Measurements from ENCODE around the gene SNAI3. TPM values are rescaled to one million over a fixed set of nuclear protein-coding genes. Genes with fewer than 3 reads are reported as not detected.

The SNAI3 gene
- total RNA-seq, 2 donors from 2014 or later = 8.4 to 10.5 TPM

DNA sequence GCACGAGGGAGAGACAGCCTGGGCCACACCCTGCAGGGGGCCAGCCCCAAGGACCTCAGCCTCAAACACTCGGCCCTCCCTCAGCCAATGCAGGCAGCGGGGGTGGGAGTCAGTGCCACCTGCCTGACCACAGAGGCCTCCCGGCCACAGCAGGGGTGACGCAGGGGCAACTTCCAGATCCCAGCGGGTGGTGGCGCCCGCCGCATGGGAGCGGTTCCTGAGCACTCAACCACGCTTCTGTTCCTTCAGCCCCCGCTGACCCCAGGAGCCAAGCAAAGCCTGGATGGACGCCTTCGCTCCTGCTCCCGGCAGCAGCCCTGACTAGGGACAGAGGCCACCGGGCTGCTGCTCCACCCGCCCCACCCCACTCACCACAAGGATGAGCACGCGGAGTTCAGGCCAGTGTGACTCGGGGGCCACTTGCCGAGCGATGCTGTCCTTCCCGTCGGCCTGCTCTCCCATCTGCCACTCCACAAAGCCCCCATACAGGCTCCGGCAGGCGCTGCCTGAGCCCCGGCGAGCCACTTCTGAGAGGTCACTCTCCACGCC lies 30.5 kb downstream of the SNAI3 start:
- Mint-ChIP-seq H3K36me3 (ENCODE audit: insufficient read depth in 2 of 2) (peaks cover 2 to 4% of the 10 kb centered on the region in 2 donors), H3K4me1 (ENCODE audit: low read depth) (peaks cover 7% of the 10 kb centered on the region), H3K9me3 (no peaks in the 10 kb centered on the region), H3K27me3 (ENCODE audit: low read depth) (no peaks in the 10 kb centered on the region), H3K4me3 (no peak overlapping the region), H3K27ac (no peak overlapping the region)
- DNase-seq (no peak), ATAC-seq (replicated peaks in 1 of 2) (no peak)

DNA sequence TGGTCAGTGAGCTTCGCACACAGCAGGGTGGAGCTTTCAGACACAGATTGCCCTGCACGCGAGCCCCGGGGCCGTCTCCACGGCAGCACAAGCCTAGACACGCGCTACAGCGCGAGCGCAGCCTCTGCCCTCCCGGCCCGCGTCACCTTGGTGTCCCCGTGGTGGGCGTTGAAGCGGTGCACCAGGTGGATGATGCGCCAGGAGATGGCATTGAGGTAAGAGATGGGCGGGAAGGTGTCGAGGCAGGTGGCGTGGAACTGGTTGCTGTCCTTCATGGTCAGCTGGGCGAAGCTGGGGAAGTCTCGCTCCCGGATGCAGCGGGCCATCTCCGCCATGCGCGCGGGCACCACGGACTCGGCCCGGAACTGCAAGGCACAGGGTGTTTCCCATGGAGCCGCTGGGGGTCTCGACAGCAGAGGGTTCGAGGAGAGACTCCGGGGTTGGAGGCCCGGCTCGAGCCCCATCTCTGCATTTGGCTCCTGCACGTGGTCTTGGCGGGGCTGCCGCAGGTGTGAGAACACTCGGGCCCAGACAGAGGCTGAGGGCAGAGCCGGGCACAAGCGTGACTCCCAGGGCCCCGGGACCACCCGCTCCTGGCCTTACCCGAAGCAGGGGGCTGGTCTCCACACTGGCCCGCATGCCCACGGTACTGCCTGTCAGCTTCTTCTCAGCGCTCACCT lies 31.1 kb downstream of the SNAI3 start:
- no peak overlapping the region for H3K4me3 Mint-ChIP-seq
- no peaks in the 10 kb centered on the region for H3K9me3 Mint-ChIP-seq
- H3K27me3 Mint-ChIP-seq (ENCODE audit: low read depth) = no peaks in the 10 kb centered on the region
- no peak for DNase-seq
- H3K4me1 Mint-ChIP-seq (ENCODE audit: low read depth) = peaks cover 7% of the 10 kb centered on the region
- no peak for ATAC-seq (replicated peaks in 1 of 2)
- H3K27ac Mint-ChIP-seq = no peak overlapping the region
- peaks cover 3 to 4% of the 10 kb centered on the region in 2 donors for H3K36me3 Mint-ChIP-seq (ENCODE audit: insufficient read depth in 2 of 2)

DNA sequence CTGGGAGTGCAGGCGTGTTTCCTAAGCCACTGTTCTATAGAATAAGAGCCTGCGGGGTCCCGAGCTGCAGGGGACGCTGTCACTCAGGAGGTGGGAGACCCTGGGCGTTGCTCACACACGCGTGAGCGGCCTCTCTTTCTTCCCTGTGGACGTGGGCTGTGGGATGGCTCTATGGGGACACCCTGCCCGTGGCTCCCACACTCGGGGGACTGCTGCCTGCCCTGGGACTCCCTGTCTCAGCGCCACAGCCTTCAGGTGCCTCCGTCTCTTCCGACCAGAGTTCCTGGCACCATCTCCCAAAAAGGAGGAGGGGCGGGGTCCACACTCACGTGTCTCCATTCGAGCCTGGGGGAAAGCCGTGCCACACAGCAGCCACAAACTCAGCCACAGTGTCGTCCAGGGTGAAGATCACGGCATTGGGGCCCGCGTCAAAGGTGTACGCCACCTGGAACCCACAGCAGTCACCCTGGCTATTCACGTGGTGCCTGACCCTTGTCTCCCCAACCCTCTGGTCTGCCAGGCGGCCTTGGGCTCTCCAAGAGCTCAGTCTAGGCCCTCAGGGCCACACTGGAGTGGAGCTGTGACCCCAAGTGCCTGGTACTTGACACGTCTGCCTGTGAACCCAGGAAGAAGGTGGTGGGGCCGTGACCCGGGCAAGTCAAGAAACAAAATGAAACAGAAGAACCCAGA lies 31.8 kb downstream of the SNAI3 start:
- no peak for ATAC-seq (replicated peaks in 1 of 2)
- no peaks in the 10 kb centered on the region for H3K9me3 Mint-ChIP-seq

DNA sequence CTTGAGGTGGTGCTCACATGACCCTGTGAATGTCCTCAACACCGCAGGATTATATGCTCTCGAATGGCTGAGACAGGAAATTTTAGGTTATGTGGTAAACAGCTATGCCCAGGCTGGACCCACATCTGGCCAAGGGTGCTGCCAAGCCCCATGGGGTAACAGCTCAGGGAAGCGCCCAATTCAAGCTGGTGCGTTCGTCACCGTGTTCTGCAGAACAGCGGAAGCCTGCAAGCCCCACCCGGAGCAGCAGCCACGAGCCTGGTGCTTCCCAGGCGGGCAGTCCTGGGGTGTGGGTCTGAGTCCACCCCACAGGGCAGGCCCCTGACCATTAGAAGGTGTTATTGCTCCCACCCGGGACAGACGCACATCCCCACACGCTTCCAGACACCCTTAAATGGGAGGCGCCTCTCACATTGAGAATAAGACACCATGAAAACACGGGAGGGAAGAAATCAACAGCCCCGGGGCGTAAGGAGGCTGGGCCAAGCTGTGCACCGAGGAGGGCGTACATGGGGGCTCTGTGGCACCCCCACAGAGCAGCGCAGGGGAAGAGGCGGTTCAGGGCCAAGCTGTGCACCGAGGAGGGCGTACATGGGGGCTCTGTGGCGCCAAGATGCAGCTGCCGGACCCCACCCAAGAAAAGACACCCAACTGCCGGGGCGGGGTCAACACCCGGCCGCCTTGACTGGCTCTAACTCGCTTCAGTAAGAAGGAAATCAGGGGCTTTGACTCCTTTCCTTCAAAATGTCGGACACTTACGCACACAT lies 32.5 kb downstream of the SNAI3 start:
- Mint-ChIP-seq H3K4me1 (ENCODE audit: low read depth) (peaks cover 14% of the 10 kb centered on the region), H3K27ac (no peak overlapping the region), H3K27me3 (ENCODE audit: low read depth) (no peaks in the 10 kb centered on the region), H3K36me3 (ENCODE audit: insufficient read depth in 2 of 2) (peaks cover 8 to 9% of the 10 kb centered on the region in 2 donors), H3K4me3 (no peak overlapping the region), H3K9me3 (no peaks in the 10 kb centered on the region)
- no peak for DNase-seq
- no peak for ATAC-seq (replicated peaks in 1 of 2)

More for the DNA sequence above, 31.8 kb downstream of the SNAI3 start:
- Mint-ChIP-seq H3K4me1 (ENCODE audit: low read depth) (peaks cover 8% of the 10 kb centered on the region), H3K27me3 (ENCODE audit: low read depth) (no peaks in the 10 kb centered on the region), H3K4me3 (no peak overlapping the region), H3K27ac (no peak overlapping the region), H3K36me3 (ENCODE audit: insufficient read depth in 2 of 2) (peaks cover 4 to 5% of the 10 kb centered on the region in 2 donors)
- no peak for DNase-seq

DNA sequence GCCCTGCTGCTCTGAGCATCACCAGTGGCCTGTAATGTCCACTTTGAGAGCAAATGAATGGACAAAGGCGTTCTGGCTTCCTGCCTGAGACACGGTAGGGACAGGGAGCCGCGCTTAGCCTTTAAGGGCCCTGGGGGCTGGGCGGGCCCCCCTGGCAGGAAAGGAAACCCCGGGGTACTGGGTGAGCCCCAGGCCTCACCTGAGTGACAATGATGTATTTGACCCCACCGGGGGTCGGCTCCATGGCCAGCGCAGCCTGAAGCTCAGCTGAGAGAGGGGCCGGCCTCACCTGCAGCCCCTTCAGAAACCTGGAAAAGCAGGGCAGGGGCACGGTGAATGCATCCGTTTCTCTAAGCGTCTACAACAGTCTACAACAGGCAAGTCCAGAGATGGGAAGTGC lies 33.2 kb downstream of the SNAI3 start:
- ATAC-seq (replicated peaks in 1 of 2) = no peak
- Mint-ChIP-seq H3K9me3 (no peaks in the 10 kb centered on the region), H3K27ac (no peak overlapping the region), H3K4me1 (ENCODE audit: low read depth) (peaks cover 14% of the 10 kb centered on the region), H3K4me3 (no peak overlapping the region), H3K36me3 (ENCODE audit: insufficient read depth in 2 of 2) (peaks cover 8 to 9% of the 10 kb centered on the region in 2 donors), H3K27me3 (ENCODE audit: low read depth) (no peaks in the 10 kb centered on the region)
- no peak for DNase-seq

DNA sequence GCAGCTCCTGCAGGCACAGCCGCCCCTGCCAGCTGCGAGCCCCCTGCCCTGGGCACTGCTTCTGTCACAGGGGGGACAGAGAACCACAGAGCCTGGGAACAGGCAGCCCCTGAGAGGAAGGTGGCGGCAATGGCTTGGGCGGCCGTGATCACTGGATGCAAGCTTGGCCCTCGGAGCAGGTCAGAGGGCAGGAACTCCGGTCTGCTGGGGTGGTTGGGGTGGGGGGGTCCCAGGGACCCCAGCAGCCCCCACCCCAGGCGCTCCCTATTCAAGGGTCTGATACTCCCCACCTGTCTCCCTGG lies 33.6 kb downstream of the SNAI3 start:
- H3K36me3 Mint-ChIP-seq (ENCODE audit: insufficient read depth in 2 of 2) = peaks cover 8 to 9% of the 10 kb centered on the region in 2 donors
- ATAC-seq (replicated peaks in 1 of 2) = no peak
- no peak overlapping the region for H3K4me3 Mint-ChIP-seq
- H3K9me3 Mint-ChIP-seq = no peaks in the 10 kb centered on the region
- peaks cover 14% of the 10 kb centered on the region for H3K4me1 Mint-ChIP-seq (ENCODE audit: low read depth)
- no peak overlapping the region for H3K27ac Mint-ChIP-seq
- no peak for DNase-seq
- no peaks in the 10 kb centered on the region for H3K27me3 Mint-ChIP-seq (ENCODE audit: low read depth)

DNA sequence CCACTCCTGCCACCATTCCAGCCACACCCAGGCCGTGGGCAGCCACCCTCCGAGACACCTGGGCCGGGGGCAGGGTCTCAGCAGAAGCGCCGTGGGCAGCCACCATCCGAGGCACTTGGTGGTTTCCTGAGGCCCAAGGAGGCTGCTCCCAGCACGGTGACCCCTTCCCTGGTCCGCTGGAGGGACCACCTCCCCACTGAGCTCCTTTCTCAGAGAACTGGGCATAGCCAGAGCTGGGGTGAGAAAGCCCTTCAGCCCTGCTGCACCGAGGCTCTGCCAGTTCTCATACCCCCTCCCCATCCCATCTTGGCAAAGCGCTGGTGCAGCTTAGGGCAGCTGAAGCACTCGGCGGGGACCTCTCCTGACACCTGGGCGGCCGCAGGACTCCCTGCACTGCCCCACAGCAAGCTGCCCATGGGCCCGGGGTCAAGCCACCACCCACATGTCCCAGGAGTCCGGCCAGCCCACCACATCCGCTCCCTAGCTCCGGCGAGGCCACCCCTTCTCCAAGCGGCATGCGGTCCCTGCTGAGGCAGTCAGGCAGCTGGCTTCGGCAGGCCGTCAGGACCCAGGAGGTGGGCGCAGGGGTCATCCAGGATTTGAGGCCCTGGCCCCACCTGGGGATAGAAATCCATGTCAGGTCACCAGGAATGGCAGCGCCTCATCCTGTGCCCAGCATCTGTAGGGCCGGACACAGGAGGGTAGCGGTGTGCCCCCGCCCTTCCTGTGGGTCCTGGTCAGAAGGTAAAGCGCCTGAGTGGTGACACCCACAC lies 34.1 kb downstream of the SNAI3 start:
- Mint-ChIP-seq H3K4me3 (peak overlapping the region; percentile 92 to 93), H3K9me3 (no peaks in the 10 kb centered on the region), H3K4me1 (ENCODE audit: low read depth) (peaks cover 14% of the 10 kb centered on the region), H3K36me3 (ENCODE audit: insufficient read depth in 2 of 2) (peaks cover 8 to 9% of the 10 kb centered on the region in 2 donors), H3K27ac (peak overlapping the region; percentile 38), H3K27me3 (ENCODE audit: low read depth) (no peaks in the 10 kb centered on the region)
- ATAC-seq (replicated peaks in 1 of 2) (no peak), DNase-seq (no peak)

DNA sequence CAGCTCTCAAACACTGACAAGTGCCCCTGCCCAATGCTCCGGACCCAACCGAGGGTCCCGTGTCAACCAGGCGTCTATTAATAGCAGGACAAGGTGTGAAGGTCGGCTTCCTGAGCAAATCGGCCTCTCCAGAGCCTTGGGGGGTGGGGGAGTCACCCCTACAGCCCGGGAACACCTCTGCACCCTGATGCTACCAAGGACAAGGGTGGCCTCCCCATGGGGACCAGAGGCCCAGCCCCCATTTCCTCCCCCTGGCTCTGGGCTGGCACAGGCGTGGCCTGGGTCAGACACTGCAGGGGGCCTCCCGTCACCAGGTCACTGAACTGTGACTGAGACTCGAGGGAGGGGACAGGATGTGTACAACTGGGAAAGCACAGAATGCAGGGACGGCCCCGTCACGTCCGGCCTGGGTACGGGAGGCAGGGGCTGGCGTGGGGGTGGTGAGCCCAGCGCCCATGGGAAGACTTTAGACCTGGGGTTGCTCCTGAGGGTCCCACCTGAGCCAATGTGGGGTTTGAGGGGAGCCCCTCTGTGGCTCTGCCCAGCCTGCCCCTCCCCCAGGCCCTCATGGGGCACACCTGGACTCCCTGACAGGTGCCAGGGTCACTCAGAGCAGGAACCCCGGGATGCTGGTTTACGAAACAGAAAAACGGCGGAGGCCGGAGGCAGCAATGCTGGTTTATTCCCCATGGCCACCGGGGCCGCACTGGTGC lies 34.9 kb downstream of the SNAI3 start:
- Mint-ChIP-seq H3K36me3 (ENCODE audit: insufficient read depth in 2 of 2) (peaks cover 8 to 9% of the 10 kb centered on the region in 2 donors), H3K4me1 (ENCODE audit: low read depth) (peaks cover 14% of the 10 kb centered on the region), H3K27ac (peak overlapping the region; percentile 59), H3K4me3 (peak overlapping the region; percentile 92 to 93), H3K9me3 (no peaks in the 10 kb centered on the region), H3K27me3 (ENCODE audit: low read depth) (no peaks in the 10 kb centered on the region)
- DNase-seq = peak; percentile 86 to 93
- ATAC-seq (replicated peaks in 1 of 2) = peak; percentile 87 to 93

DNA sequence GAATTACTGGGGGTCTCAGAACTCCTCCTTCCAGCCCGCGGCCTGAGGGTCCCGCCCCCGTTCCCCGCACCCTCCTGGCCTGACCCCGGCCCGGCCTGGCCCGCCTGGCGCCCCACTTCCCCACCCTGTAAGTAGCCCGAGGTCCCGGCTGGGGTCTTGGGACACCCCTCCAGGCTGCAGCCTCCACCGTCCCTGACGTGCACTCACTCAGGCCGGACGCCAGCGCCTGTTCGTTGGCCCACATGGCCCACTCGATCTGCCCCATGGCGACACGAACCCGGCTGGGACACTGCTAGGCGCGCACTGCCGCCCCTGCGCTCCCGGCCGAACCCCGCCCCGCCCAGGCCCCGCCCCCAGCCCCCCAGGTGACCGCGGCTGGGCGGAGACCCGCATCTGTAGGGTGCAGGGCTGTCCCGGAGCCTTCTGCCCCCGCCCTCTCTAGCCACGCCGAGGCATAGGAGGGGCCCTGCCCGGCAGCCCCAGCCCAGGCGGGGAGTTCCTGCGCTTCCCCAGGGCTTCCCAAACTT lies 35.5 kb downstream of the SNAI3 start, which contains the start of gene CYBA:
CYBA (minus strand) TSS at position 305 of the 527 bp plus-strand sequence; CDS start at position 265, 40 bp downstream.
- Mint-ChIP-seq H3K9me3 (no peaks in the 10 kb centered on the region), H3K27me3 (ENCODE audit: low read depth) (no peaks in the 10 kb centered on the region), H3K4me3 (peak within 1 kb of the TSS; percentile 92 to 93), H3K4me1 (ENCODE audit: low read depth) (peaks cover 14% of the 10 kb centered on the region), H3K27ac (peak within 1 kb of the TSS; percentile 59), H3K36me3 (ENCODE audit: insufficient read depth in 2 of 2) (peaks cover 7 to 8% of the 10 kb centered on the region in 2 donors)
- ATAC-seq (replicated peaks in 1 of 2) (peak; percentile 88 to 93), DNase-seq (peak; percentile 90 to 93)

DNA sequence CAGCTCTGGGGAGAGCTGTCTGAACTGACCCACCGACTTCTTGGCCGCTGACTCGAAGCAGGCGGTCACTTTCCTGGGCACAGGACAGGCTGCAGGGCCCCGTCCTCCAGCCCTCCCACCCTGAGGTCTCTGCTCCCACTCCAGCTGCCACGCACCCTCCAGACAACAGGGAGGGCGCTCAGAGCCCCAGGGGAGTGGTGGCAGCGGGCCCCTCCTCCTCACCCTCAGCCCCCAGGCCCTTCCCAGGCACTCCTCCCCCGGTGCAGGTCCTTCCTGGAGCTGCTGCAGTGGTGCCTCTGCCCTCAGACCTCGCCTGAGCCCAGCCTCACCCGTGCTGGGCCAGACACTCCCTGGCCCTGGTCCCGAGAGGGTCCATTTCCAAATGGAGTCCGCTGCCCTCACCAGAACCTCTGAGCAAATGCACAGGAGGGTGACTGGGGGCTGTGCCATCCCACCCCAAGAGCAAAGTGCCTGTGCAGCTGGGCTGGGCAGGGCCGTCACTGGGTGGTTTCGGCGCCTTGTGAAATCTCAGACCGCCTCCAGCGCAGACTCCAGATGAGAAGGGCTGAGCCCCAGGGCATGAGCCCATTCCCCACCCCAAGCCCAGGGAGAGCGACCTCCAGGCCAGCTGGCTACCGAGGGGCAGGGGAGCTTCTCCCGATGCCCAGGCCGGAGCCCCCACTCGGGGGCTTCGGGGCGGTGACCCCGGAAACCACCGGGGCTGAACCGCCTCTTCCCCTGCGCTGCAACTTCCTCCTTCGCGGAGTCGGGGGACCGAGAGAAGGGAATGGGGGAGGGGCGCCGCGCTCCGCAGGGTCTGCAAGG lies 36.2 kb downstream of the SNAI3 start:
- DNase-seq = peak; percentile 45 to 46
- peak; percentile 2 to 3 for ATAC-seq (replicated peaks in 1 of 2)
- peak overlapping the region; percentile 42 for H3K27ac Mint-ChIP-seq
- H3K9me3 Mint-ChIP-seq = no peaks in the 10 kb centered on the region
- H3K27me3 Mint-ChIP-seq (ENCODE audit: low read depth) = no peaks in the 10 kb centered on the region
- peaks cover 14% of the 10 kb centered on the region for H3K4me1 Mint-ChIP-seq (ENCODE audit: low read depth)
- H3K4me3 Mint-ChIP-seq = peak overlapping the region; percentile 92 to 93
- peaks cover 7 to 8% of the 10 kb centered on the region in 2 donors for H3K36me3 Mint-ChIP-seq (ENCODE audit: insufficient read depth in 2 of 2)

DNA sequence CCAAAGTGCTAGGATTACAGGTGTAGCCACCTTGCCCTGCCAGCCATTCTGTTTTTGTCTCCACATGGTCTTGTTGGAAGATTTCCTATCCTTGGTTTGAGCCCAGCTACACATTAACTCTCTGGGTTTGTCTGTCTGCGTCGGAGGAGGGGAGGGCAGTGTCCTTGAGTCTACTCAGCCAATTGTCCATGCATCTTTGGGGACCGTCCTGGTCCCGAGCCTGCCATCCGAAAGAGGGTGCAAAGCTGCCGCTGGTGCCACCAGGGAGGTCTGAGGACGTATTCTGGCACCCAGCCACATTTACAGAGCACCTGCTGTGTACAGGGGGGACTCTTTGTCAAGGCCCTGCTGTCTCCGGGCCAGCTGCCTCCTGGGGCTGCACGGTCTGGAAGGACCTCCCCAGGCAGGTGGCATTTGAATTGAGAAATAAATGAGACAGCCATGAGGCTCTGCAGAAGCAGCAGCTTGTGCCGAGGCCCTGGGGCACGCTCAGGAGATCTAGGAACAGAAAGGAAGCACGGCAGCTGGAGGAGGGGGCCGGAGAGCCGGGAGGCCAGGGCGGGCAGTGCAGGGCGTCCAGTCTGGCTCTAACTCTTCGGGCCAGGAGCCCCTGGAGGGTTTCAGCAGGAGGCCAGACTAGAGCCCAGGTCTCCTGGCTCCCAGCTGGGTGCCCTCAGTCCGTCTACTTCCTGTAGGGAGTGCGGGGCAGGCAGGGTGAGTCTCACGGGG lies 36.9 kb downstream of the SNAI3 start:
- Mint-ChIP-seq H3K4me1 (ENCODE audit: low read depth) (peaks cover 14% of the 10 kb centered on the region), H3K9me3 (no peaks in the 10 kb centered on the region), H3K4me3 (peak overlapping the region; percentile 92 to 93), H3K36me3 (ENCODE audit: insufficient read depth in 2 of 2) (peaks cover 4 to 10% of the 10 kb centered on the region in 2 donors), H3K27ac (peak overlapping the region; percentile 2), H3K27me3 (ENCODE audit: low read depth) (no peaks in the 10 kb centered on the region)
- DNase-seq (no peak), ATAC-seq (replicated peaks in 1 of 2) (no peak)
